ENCODE data around the gene ARHGDIA.

GRCh38 chr17:81907219-81908145, 36.3 kb upstream of the ARHGDIA start:
- TF ChIP-seq, protein P1, sequence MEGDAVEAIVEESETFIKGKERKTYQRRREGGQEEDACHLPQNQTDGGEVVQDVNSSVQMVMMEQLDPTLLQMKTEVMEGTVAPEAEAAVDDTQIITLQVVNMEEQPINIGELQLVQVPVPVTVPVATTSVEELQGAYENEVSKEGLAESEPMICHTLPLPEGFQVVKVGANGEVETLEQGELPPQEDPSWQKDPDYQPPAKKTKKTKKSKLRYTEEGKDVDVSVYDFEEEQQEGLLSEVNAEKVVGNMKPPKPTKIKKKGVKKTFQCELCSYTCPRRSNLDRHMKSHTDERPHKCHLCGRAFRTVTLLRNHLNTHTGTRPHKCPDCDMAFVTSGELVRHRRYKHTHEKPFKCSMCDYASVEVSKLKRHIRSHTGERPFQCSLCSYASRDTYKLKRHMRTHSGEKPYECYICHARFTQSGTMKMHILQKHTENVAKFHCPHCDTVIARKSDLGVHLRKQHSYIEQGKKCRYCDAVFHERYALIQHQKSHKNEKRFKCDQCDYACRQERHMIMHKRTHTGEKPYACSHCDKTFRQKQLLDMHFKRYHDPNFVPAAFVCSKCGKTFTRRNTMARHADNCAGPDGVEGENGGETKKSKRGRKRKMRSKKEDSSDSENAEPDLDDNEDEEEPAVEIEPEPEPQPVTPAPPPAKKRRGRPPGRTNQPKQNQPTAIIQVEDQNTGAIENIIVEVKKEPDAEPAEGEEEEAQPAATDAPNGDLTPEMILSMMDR (IDR thresholded peaks at IDR 0.05; ENCODE audit: insufficient read depth, low read length) = no peak
- no peak for TF ChIP-seq POLR2AphosphoS5 (IDR thresholded peaks at IDR 0.05; ENCODE audit: low read depth)
- no peak for TF ChIP-seq GABPA (IDR thresholded peaks at IDR 0.05; ENCODE audit: low read depth)

Measured in HL-60 (cell line).